HG03108 (cell line): ENCODE results near the gene PRIMA1.

Source experiments
- ATAC-seq: cut with Tn5 transposase; IDR thresholded peaks from one replicate; pipeline ENCODE4 v1.9.1; 2021; ENCODE audit warnings: moderate library complexity; ENCODE audit not compliant: unreplicated experiment

The PRIMA1 gene

GRCh38 chr14:93713726-93714405 lies 74.4 kb downstream of the PRIMA1 start:
- ATAC-seq = no peak

- no peak for ATAC-seq
Observed at GRCh38 chr14:93712838-93713724, 75.2 kb downstream of the PRIMA1 start.

DNA sequence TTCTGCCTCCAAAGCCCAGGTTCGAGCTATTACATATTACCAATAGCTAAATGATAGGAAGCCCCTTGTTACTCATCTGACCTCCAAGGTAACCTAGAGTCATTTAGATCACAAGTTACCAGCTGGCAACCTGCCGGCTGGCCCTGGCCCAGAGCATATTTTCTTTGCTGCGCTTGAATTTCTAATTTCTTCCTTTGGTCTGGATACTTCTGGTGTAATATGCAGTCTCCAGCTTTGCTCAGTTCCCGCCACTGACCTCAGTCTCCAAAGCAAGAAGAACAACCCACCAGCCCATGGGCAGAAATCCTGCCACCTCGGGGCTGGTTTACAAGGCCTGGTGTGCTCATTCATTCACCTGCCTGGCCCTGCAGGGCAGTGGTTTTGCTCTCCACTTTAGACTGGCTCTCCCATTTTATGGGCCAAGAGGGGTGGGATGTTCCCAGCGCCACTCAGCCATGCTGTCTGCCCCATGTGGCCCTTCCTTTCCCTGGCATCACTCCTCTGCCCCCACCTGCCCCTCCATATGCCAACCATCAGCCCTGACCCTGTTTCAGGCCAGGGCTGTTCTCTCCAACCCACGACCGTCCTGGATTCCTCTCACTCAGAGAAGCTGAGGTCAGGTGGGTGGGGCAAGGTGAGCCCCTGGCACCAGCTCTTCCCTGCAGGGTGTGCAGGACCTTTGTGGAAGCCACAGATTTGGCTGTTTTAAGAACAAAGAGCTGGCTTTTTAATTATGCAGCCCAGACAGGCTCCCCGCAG lies 76.0 kb downstream of the PRIMA1 start:
- ATAC-seq = no peak

DNA sequence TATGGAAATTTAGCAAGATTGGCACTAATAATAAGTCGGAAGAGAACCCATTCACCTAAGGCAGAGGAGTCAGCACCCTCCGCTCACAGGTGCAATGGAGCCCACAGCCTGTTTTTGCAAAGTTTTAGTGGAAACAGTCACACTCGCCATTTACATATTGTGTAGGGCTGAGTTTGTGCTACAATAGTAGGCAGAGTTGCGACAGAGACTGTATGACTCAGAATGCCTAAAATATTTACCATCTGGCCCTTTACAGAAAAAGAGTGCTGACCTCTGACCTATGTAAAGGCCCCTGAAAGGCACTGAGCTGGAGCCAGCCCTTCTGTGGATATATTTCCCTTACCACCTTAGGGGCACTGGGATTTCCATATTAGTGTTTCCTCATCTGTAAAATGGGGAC lies 79.0 kb downstream of the PRIMA1 start:
- no peak for ATAC-seq

DNA sequence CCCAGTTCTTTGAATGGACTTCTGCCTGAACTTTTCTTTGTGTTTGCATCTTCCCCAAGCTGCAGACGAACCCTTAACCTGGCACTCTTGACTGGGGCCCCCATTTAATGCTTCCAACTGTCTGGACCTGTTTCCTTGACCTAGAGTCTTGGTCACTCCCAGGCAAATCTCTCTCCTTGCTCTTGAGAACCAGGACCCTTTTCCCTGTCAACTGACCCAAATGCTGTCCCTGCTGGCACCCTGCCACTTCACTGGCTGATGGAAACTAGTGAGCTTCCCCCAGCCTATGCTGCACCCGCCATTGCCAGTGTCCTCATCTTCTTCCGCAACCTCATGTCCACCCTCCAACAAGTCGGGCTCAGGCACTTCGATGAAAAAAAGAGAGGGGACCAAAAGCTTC lies 79.5 kb downstream of the PRIMA1 start:
- ATAC-seq = no peak

DNA sequence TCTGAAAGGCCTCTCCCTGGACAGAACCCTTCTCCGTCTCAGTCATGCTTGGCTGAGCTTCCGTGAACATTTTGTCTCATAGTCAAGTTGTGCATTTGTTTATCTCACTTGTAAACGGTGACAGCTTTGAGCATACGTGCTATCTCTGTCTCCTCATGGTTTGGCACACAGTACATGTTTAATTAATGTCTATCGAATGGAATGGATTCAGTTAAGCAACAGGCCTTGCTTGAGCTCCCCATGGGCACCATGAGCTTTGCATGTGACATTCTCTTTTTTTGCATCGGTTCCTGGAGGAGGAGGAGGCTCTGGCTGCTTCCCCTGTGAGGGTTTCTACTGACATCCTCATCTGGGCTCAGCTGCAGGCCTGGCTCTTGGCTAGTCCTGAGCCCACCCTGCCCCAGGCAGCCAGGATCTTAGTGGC lies 80.0 kb downstream of the PRIMA1 start:
- ATAC-seq = no peak

DNA sequence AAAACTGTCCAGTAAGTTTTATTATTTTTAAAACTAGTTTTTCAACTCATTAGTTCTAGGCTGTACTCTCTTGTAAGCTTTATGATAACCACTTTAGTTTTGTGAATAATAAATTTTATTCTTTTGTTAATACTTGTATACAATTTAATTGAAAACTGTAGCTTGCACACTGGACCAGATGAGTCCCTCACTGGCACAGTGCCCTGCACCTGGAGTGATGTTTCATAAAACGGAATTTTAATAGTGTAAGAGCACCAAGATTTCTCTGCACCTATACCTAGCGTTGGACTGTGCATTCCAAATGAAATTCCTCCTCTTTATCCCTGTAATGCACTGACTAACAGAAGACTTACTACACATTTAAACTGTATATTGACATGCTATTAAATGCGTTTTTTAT lies 80.8 kb downstream of the PRIMA1 start:
- ATAC-seq = no peak

GRCh38 chr14:93706360-93706955 lies 81.8 kb downstream of the PRIMA1 start:
- no peak for ATAC-seq

- no peak for ATAC-seq
Observed at GRCh38 chr14:93705513-93706156, 82.7 kb downstream of the PRIMA1 start.

DNA sequence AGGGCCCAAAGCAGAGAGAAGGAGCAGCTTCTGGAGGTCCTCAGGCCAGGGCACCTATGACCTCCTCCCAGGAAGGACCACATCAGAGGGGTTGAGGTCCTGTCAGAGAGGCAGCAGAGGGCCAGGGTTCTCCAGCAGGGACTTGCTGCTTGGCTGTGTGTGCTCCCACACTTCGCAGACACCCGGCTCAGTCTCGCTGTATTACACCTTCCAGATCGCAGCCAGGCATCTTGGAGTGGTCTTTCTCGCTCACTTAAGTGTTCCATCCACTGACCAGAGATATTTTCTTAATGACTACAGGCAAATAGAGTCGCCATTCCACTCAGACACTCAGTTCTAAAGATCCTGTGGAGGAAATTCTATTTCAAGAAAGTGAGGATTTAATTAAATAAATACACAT lies 84.3 kb downstream of the PRIMA1 start:
- ATAC-seq = no peak

- no peak for ATAC-seq
Observed at GRCh38 chr14:93702946-93703345, 85.3 kb downstream of the PRIMA1 start.

- no peak for ATAC-seq
Observed at GRCh38 chr14:93701562-93701961, 86.7 kb downstream of the PRIMA1 start.

GRCh38 chr14:93700928-93701327 lies 87.4 kb downstream of the PRIMA1 start:
- no peak for ATAC-seq

DNA sequence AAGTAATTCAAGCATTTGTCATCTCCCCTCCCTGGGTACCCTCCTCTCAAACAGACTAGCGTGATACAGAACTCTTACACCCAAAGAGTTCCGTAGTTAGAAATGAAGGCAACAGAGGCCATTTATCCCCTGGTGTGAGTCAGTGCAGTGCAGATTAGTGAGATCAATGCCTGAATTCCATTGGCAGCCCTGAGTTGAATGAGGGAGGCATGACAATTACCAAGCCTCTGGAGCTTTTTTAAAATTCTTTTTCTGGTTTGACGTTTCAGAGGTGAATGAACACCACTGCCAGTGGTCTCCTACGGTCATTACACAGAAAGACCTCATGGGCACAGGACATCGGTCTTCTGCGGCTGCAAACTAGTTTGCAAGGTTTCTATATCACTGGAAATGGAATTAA lies 94.4 kb downstream of the PRIMA1 start:
- no peak for ATAC-seq

GRCh38 chr14:93691042-93691780 lies 97.1 kb downstream of the PRIMA1 start:
- ATAC-seq = no peak

DNA sequence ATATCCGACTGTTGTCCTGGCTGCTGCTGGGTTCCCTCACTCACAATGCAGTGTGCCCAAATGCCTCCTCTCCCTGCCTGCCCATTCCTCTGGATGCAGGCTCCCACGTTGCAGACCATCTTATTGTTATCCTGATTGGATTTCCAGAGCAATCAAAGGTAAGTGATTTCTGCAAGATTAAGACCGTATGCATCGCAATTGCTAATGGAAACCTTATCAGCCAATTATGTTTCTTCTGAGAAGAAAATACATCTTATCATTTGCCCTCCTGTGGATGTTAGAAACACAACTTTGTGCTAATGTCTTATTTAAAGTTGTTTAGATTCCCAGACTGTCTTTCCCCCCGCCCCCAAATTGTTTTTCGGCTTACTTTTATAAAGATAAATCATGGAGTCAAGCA lies 98.1 kb downstream of the PRIMA1 start:
- no peak for ATAC-seq

GRCh38 chr14:93688820-93689219 lies 99.5 kb downstream of the PRIMA1 start:
- no peak for ATAC-seq

DNA sequence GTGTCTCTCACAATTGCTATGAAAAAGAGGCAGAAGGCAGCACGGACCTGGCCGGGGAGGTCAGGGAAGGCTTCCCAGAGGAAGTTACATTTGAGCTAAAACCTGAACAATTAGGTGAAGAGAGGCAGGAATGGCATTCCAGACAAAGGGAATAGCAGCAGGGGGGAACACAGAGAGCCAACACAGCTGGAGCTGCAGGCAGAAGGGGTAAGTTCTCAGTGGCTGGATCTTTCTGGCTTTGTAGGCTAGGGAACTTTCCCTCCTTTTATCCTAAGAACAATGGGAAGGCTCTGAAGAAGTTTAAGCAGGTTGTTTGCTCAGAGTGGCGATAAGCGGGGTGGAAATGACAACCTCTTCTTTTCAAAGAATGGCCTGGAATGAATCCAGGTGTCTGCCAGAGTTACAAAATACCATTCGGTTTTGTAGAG lies 100.0 kb downstream of the PRIMA1 start:
- no peak for ATAC-seq

DNA sequence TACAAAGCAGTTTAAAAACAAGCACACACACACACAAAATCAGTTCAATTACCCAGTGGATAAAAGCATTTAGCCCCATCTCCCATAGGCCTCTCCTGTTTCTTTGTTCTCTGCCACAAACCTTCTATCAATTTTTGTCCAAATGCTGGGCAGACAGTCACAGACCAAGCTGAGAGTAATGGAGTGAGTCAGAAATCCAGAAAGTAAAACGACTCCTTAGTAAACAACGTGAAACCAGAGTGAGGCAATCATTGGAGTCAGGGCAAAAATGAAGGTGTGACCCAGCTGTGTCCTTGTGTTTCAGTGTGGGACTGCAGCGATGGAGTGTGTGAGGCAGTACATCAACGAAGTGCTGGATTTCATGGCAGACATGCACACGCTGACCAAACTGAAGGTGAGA lies 102.0 kb downstream of the PRIMA1 start:
- ATAC-seq = no peak
